ENCODE results near the gene GPR55.
"Not testable (repeated sequence)": the region's sequence is repeated elsewhere in the genome, so short reads cannot be mapped to it uniquely, and the experiment has no call there.

The GPR55 gene

DNA sequence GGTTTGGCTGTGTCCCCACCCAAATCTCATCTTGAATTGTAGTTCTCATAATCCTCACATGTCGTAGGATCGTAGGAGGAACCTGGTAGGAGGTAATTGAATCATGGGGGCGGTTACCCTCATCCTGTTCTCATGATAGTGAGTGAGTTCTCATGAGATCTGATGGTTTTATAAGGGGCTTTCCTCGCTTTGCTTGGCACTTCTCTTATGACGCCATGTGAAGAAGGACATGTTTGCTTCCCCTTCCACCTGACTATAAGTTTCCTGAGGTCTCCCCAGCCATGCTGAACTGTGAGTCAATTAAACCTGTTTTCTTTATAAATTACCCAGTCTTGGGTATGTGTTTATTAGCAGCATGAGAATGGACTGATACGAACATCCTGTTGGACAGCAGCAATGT, 11.2 kb upstream of the GPR55 start:
- H3K27ac ChIP-seq; DNase-seq (ENCODE audit: low read depth, low spot score): not testable (repeated sequence)

DNA sequence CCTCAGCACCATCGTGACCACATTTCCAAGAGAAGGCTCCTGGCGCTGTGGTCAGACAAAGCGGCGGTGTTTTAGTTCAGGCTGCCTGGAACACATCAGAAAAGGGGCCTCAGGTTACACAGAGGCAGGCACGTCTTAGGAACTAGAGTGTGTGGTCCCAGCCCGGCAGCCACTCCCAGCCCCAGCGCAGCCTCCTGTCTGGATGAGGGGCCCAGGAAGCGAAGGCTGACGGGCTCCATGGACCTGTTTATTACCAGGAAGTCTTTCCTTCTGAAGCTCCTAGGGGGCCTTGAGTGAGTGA, 10.0 kb upstream of the GPR55 start:
- H3K27ac ChIP-seq, result no peak overlapping the region
- no peak for DNase-seq (ENCODE audit: low read depth, low spot score)

DNA sequence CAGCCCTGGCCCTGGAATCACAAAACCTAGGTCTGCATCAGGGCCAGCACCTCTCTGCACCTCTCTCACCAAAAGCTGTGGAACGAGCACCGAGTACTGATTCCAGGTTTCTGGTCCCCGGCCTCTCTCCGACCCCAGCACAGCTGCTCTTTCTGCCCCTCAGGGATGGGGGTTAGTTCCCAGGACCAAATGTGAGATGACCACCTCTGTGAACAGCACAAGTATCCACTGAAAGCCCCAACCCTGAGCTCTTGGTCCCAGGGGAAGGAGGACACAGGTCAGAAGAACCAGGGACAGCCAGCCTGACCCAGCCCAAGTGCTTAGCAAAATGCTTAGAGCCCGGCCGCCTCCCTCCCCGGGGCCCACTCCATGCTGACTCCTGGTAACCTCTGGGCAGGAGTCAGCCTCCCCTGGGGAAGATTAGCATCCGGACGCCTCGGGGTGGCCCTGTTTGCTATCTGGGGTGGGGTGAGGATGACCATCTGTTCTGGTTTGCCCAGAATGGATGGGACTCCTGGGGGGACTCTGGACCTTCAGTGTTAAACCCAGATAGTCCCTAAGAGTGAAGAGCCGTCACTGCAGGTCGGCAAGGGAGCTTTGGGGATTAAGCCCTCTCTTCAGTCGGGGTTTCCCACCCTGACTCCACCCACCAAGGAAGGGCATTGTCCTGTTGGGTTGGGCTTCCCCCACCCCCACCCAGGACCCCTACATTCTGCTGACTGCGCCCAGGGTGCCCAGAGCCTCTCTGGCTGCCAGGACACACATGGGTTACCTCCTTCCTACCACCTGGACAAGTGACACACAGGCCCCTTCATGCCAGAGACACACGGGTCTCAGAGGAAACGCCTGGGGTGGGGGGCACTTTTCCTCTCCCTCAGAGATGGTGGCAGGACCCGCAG, 9.4 kb upstream of the GPR55 start:
- no peak overlapping the region for H3K27ac ChIP-seq
- DNase-seq (ENCODE audit: low read depth, low spot score), result no peak

DNA sequence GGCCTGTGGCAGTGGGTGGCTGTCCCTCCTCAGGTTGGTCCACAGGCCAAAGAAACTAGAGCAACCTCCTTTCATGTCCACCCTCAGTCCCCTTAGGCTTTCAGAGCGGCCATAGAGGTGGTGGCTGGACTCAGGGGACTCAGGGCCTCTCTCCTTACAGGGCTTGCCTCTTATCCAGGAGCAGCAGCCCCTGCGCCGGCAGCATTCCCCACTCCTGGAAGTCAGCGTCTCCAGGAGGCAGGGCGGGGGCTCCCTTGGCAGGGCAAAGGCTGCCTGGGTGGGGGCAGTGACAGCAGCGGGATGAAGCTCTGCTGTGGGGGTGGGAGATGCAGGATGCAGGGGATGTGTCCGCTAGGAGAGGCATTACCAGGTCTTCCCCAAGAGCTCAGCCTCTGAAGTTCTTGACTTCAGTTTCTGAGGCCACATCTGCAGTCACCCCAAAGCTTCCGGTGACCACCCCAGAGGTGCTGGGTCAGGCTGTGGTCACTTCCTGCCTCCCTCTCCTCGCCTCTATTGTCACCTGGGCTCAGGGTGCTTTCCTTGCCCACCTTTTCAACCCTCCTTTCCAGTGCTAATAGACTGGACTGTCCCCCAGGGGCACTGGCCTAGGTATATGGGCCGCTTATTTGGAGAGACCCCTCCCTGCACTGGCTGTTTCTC, 8.6 kb upstream of the GPR55 start:
- no peak for DNase-seq (ENCODE audit: low read depth, low spot score)
- no peak overlapping the region for H3K27ac ChIP-seq

DNA sequence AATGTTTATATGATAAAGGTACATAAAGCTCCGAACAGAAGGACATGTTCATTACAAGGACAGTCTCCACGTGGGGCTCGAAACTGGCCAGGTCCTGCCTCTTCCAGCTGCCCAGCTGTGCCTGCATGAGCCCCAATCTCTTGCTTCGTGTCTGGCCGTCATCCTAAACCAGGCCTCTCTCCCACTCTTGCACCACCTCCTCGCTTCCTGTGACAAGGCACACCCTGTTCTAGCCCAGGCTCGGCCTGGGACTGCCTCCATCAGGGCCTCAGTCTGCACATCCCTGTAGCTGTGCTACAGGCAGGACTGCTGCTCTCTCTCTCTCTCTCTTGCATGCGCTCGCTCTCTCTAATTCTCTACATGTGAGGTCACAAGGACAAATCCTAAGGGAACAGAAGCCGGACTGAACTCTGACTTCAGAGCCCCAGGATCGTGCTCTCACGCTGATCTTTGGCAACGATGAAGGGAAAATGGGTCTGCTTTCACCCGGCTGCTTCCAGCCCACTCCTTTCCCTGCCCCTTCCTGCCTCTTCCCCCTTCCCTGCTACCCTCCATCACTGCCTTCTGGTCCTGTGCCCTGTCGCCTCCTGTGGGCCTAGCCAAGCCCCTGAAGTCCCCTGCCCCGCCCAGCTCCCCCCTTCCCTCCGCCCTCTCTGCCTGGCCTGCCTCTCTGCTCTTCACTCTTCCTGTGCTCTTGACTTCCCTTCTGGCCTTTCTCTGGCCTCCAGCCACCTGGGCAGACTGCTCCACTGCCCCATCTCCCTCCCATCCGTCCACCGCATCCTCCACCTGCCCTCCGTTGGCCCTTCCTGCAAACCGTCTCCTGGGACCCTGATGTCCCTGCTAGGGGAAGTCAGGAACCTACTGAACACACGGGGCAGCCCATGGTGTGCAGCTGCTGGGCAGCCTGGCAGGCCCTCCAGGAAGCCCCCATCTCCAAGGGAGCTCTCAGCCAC, 7.8 kb upstream of the GPR55 start:
- H3K27ac ChIP-seq, result no peak overlapping the region
- no peak for DNase-seq (ENCODE audit: low read depth, low spot score)

DNA sequence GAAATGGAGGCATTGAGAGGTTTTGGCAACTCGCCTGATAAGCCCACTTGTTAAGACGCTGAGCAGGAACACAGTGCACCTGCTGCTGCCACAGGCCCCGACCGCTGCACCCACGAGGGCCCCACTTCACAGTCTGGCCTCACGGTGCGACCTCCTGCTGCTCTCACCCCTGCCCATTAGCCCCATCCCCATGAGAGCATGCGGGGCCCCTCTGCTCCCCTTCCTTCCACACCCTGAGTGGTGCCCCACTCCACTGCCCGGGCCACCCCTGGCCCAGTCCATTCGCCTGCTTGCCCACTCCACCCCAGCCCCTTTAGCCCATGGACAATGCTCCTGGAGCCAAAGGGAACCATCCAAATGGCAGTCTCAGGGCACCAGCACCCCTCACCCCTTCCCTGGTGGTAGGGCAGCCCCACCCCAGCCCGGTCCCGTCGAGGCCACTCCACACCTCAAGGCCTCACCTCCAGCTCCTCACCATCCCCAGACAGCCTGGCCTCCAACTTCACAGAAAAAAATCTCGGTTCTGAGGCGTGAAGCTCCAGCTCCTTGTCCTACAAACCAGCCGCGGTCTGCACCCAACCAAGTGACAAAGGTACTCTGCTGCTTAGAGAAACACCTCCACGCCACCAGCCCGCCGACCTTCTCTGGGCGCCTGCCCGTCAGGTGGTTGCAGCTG, 6.7 kb upstream of the GPR55 start:
- no peak for DNase-seq (ENCODE audit: low read depth, low spot score)
- no peak overlapping the region for H3K27ac ChIP-seq

DNA sequence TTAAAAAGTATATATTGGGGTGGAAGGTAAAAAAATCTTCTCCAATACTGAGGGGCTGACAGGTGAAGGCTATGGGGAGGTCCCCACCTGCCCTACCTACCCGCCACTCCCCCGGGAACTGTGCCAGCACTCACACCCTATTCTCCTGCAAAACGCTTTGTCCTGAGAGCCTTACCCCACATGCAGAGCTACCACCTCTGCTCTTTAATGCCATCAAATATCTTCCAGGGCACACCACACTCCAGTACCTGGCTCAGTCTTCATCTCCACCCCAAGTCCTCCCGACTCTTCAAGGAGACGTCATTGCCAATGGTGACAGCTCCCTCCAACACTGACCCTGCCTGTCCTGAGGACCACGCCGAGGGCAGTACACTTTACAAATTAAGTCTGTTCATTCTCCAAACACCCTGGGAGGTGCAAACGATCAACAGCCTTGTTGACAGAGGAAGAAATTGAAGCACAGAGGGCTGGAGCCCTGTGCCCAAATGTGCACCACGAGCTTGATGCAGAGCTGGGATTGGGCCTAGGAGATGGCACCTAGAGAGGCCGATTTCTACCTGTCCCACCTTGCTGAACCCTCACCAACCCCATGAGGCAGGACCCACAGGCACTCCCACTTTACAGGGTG, 6.0 kb upstream of the GPR55 start:
- DNase-seq (ENCODE audit: low read depth, low spot score), result no peak
- no peak overlapping the region for H3K27ac ChIP-seq

DNA sequence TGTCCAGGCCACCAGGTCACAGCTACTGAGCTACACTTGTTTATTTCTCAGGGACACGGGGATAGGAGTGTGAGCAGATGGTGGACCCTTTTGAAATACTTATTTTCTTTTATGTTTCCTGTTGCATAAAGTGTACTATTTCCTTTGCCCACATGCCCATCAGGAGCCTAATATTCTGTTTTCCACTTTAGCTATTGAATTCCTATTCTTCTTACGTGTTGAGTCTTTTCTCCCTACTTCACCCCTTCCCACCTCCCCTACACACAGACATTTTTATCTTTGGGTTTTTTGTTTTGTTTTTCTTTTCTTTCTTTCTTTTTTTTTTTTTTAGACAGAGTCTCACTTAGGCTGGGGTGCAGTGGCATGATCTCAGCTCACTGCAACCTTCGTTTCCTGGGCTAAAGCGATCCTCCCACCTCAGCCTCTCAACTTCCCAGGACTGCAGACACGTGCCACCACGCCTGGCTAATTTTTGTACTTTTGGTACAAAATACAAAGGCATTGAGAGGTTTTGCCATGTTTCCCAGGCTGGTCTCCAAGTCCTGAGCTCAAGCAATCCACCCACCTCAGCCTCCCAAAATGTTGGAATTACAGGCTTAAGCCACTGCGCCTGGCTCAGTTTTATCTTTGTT, 5.2 kb upstream of the GPR55 start:
- DNase-seq (ENCODE audit: low read depth, low spot score), result no peak
- H3K27ac ChIP-seq, result no peak overlapping the region

DNA sequence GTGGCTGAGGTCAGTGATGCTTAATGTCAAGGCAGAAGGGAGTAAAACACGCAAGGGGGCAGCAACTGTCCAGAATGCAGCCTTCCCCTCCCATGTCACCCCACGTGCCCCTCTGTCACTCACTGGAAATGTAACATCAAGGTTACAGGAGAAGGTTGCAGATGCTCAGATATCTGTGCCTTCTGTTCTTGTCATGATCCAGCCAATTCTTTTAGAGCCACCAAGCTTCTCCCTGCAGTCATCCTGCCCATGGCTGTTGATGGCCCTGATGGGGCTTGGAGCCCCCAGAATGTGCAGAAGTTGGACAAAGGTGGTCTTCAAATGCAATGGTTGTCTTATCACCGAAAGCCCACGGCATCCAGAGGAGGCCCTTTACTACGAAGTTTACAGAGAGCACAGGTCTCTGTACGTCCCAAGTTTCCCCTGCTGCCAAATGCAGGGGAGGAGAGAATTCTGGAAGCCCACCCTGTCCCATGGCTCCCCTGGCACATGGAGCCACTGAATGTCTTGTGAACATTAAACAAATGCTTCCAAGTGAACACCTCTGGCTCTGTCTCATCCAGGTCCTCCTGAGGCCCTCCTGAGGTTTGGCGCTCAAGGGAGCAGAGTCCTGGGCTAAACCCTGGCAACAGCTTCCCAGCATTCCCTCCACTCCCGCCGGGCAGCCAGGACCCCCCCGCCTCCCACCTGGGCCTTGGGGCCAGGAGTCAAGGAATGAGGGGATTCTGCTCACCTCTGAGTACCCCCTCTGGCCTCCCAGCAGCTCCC, 4.5 kb upstream of the GPR55 start:
- no peak overlapping the region for H3K27ac ChIP-seq
- no peak for DNase-seq (ENCODE audit: low read depth, low spot score)

DNA sequence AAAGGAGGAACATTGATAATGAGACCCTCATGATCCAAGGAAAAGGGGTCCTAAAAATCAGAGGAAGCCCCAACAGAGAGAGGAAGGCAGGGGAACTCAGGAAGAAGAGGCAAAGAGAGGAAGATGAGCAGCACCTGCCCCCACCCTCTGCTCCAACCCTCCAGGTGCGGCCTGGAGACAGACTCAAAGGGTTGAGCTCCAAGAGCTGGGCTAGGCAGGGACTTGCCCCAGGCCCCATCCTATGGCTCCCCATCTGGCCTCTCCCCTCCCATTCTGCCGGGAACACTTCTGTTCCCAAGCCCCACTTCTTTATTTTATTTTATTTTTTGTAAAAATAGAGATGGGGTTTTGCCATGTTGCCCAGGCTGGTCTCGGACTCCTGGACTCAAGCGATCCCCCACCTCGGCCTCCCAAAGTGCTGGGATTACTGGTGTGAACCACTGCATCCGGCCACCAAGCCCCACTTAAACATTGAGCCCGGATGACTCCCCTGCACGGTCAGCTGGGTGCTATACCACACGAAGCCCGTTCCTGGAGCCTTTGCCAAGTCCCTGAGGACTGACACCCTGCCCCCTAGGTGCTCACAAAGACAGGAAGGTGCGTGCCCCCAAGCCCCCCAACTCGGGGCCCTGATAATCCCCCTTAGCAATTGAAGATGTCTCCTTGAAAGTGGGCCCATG, 3.8 kb upstream of the GPR55 start:
- no peak overlapping the region for H3K27ac ChIP-seq
- no peak for DNase-seq (ENCODE audit: low read depth, low spot score)

DNA sequence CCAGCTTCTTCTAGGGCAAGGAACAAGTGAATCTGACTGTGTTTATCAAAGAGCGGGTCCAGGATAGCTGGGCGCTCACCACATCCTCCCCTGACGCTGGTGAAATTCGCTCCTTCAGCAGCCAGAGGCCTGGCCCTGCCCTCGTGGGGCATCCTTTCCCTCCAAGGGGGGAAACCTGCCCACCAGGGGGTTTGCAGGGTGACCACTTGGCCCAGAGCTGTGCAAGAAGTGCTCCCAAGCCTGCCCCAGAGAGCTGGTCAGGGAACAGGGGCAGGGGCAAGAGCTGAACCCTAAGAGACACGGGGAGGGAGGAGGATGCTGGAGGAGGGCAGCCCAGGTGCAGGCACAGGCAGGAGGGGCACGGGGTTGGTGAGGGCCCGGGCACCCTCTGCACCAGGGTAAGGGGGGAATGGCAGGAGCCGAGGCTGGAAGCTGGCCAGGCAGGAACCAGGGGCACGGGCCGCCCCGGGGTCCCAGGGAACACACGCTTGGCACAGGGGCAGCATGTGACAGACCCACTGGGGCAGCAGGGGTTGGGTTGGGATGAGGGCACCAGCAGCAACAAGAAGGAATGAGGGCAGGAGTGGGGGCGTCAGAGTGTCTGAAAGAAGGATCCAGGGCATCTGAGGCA, 2.8 kb upstream of the GPR55 start:
- DNase-seq (ENCODE audit: low read depth, low spot score), result no peak

DNA sequence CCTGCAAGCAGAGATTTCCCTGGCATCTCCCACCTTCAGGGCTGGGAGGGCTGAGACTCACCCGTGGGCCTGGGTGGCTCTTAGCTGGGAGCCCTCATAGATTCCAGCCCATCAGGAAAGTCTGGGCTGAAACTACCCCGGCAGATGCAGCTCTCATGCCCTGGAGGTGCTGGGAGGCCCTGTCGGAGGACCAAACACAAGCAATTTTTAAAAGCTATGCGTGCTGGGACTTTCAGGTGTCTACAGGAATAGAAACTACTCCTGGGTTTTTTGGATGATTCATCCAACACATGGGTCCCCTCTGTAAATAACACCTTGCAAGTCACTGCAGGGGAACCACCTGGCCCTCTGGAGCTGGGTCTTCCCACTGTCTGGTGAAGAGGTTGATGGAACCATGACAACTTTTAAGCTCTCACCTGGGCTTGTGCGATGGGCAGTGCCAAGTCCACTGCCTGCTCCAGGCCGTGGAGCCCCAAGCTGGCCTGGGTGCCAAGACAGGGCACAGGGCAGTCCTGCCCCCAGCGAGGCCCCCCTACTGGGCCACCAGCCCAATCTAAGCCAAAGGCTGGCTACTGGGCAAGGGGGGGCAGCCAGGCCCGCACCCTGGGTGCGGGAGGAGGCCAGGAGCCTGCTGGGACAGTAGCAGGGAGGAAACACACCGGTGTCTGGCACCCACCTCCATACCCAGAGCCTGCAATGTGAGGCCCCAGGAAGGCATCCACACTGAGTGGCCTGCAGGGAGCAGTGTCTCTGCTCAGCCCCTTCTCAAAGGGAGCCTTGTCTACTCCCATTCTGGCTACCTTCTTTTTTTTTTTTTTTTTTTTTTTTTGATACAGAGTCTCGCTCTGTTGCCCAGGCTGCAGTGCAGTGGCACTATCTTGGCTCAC, 1.1 kb upstream of the GPR55 start:
- no peak for DNase-seq (ENCODE audit: low read depth, low spot score)
- H3K27ac ChIP-seq, result no peak overlapping the region

More for the DNA sequence above, 2.8 kb upstream of the GPR55 start:
- no peak overlapping the region for H3K27ac ChIP-seq

DNA sequence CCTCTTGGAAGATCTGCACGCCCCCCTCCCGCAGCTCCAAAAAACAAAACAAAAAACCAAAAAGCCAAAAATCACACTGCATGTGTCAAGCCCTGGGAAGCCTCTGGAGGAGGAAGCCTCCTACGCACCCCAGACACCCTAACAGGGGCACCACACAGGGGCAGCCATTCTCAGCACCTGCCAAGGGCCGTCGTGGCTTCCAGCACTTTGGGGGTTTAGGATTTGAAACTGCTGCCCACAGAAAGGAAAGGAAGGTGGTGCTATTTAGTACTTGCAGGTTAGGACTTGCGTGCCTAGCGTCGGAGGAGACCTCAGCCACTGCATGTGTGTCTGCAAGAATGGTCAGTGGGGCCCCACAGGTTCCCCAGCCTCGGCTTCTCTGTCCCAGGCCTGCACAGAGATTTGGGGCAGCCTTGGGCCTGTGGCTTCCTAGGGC, 419 bp upstream of the GPR55 start:
- DNase-seq (ENCODE audit: low read depth, low spot score), result no peak
- H3K27ac ChIP-seq, result no peak overlapping the region

DNA sequence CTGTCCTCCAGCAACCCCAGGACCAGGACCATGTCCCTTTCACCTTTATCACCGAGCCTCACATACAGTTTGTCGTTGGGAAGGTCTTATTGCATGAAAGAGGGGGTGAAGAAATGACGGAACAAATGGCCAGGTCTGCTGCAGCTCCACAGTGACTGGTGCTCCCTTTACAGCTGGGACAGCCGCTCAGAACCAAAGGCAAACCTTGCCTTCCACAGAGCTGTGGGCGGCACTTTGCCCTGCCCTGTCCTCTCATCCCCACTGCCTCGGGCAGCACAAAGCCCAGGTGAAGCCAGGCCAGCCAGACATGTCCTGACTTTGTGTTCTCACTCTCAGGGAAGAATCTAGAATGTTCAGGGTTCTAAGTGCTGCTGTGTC, 961 bp downstream of the GPR55 start:
- no peak for DNase-seq (ENCODE audit: low read depth, low spot score)

DNA sequence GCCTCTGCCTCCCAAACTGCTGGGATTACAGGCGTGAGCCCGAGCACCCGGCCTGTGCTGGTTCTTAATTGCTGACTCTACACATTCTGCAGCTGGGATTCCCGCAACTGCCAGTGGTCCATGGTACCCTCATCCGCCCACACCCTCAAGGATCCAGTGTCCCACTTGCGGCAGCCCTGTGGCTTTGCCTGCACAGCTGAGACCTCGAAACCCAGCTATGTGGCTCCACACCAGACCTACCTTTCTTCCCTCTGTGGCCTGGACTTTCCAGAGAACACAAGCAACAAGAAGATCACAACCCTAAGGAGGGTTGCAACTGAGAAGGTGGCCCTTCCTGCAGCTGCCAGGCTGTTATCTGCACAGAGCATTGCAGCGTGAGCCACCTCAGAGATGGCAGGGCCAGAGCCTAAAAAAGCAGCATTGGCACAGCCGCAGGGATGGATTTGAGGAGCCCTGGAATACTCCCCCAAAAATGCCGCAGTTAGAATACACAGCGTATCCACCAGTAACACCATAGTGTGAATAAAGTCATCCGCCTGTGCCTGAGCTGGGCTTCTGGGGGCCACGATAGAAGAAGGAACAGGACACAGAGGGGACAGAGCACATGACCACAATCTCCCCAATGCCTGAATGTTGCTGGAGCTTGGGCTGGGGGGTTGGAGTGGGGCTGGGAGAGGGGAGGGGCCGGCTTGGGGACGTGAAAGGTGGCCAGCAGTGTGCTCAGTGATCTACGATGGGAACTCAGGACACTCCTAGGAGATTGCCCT, 1.9 kb downstream of the GPR55 start:
- no peak overlapping the region for H3K27ac ChIP-seq
- DNase-seq (ENCODE audit: low read depth, low spot score), result no peak

More for the DNA sequence above, 961 bp downstream of the GPR55 start:
- no peak overlapping the region for H3K27ac ChIP-seq

All from epithelial cell of prostate (primary cell).